HG03432 (cell line): ENCODE results near the gene CAMP.
A peak's percentile ranks its signal among the peaks of the same experiment; 100 is the strongest.
"Not testable (repeated sequence)": the region's sequence is repeated elsewhere in the genome, so short reads cannot be mapped to it uniquely, and the experiment has no call there.

ENCODE experiments used
- ATAC-seq: cut with Tn5 transposase; IDR thresholded peaks from one replicate; pipeline ENCODE4 v1.9.1; 2021; ENCODE audit warnings: mild to moderate bottlenecking, moderate library complexity; ENCODE audit not compliant: unreplicated experiment

Gene CAMP

GRCh38 chr3:48211776-48212175 is 11.5 kb upstream of the CAMP start:
- ATAC-seq: not testable (repeated sequence)

- no peak for ATAC-seq
These were observed 9.1 kb upstream of the CAMP start for GRCh38 chr3:48214225-48214624.

- no peak for ATAC-seq
These were observed 8.3 kb upstream of the CAMP start for GRCh38 chr3:48215019-48215418.

- ATAC-seq: no peak
These were observed 7.8 kb upstream of the CAMP start for GRCh38 chr3:48215466-48215865.

GRCh38 chr3:48215876-48216275 is 7.4 kb upstream of the CAMP start:
- ATAC-seq: no peak

- ATAC-seq: no peak
These were observed 5.8 kb upstream of the CAMP start for GRCh38 chr3:48217449-48217848.

- no peak for ATAC-seq
These were observed 4.8 kb upstream of the CAMP start for GRCh38 chr3:48218537-48218936.

GRCh38 chr3:48219543-48219942 is 3.8 kb upstream of the CAMP start:
- no peak for ATAC-seq

GRCh38 chr3:48220746-48221145 is 2.5 kb upstream of the CAMP start:
- ATAC-seq: no peak

- no peak for ATAC-seq
These were observed 2.3 kb downstream of the CAMP start for GRCh38 chr3:48225587-48225986.

GRCh38 chr3:48226939-48227338 is 3.6 kb downstream of the CAMP start:
- ATAC-seq: no peak

- no peak for ATAC-seq
These were observed 8.9 kb downstream of the CAMP start for GRCh38 chr3:48232232-48232631.

- no peak for ATAC-seq
These were observed 9.4 kb downstream of the CAMP start for GRCh38 chr3:48232734-48233133.

- no peak for ATAC-seq
These were observed 10.2 kb downstream of the CAMP start for GRCh38 chr3:48233542-48233941.

- no peak for ATAC-seq
These were observed 13.2 kb downstream of the CAMP start for GRCh38 chr3:48236531-48236930.

- no peak for ATAC-seq
These were observed 15.3 kb downstream of the CAMP start for GRCh38 chr3:48238531-48239085.

GRCh38 chr3:48240000-48240963 is 17.0 kb downstream of the CAMP start:
- ATAC-seq: no peak

GRCh38 chr3:48241796-48242455 is 18.6 kb downstream of the CAMP start:
- ATAC-seq: peak; percentile 2

GRCh38 chr3:48243886-48244285 is 20.6 kb downstream of the CAMP start:
- ATAC-seq: no peak

GRCh38 chr3:48244461-48244860 is 21.2 kb downstream of the CAMP start:
- ATAC-seq: no peak

- no peak for ATAC-seq
These were observed 21.8 kb downstream of the CAMP start for GRCh38 chr3:48245136-48245535.

GRCh38 chr3:48247401-48247811 is 24.1 kb downstream of the CAMP start:
- ATAC-seq: no peak
